Osteocyte (in vitro differentiated cells): ENCODE measurements around the gene NOC2L. TPM values are rescaled to one million over a fixed set of nuclear protein-coding genes. Genes with fewer than 3 reads are reported as not detected.

Experiments
- DNase-seq: peaks from one replicate; pipeline ENCODE4 v3.0.0; 2021; ENCODE audit warnings: mixed read lengths; ENCODE audit not compliant: unreplicated experiment; ENCODE audit errors: extremely low spot score
- H3K27ac Mint-ChIP-seq: one replicate; pipeline ENCODE4 v1.8.0; 2021; ENCODE audit warnings: mild to moderate bottlenecking, mixed read lengths; ENCODE audit not compliant: unreplicated experiment
- H3K27me3 Mint-ChIP-seq: one replicate; pipeline ENCODE4 v1.8.0; 2021; ENCODE audit warnings: mixed read lengths; ENCODE audit not compliant: unreplicated experiment
- H3K36me3 Mint-ChIP-seq: one replicate; pipeline ENCODE4 v1.8.0; 2021; ENCODE audit warnings: mixed read lengths; ENCODE audit not compliant: unreplicated experiment
- H3K4me1 Mint-ChIP-seq: one replicate; pipeline ENCODE4 v1.8.0; 2021; ENCODE audit warnings: mixed read lengths; ENCODE audit not compliant: unreplicated experiment
- H3K4me3 Mint-ChIP-seq: one replicate; pipeline ENCODE4 v1.8.0; 2021; ENCODE audit warnings: mild to moderate bottlenecking, moderate library complexity, mixed read lengths; ENCODE audit not compliant: unreplicated experiment
- H3K9me3 Mint-ChIP-seq: one replicate; pipeline ENCODE4 v1.8.0; 2021; ENCODE audit warnings: mixed read lengths; ENCODE audit not compliant: unreplicated experiment
- CTCF ChIP-seq: fragments of 200-600 bp; sonication (generic); IDR thresholded peaks from 2 replicates; pipeline ENCODE4 v1.5.0; 2021; ENCODE audit warnings: antibody characterized with exemption, mild to moderate bottlenecking, moderate library complexity
- total RNA-seq: library from RNA; stranded (reverse); gene quantifications from 2 replicates; pipeline ENCODE4 v1.2.1, GENCODE V29; 2021

Gene NOC2L
- total RNA-seq, 1 donor from 2014 or later, result 60.5 TPM

GRCh38 chr1:936348-937264, 22.4 kb downstream of the NOC2L start:
- Mint-ChIP-seq H3K27me3 (no peaks in the 10 kb centered on the region), H3K4me3 (no peak overlapping the region)

GRCh38 chr1:935751-936231, 23.3 kb downstream of the NOC2L start:
- no peak overlapping the region for H3K4me3 Mint-ChIP-seq

More at GRCh38 chr1:936348-937264, 22.4 kb downstream of the NOC2L start:
- Mint-ChIP-seq H3K27ac (no peak overlapping the region), H3K4me1 (peaks cover 38% of the 10 kb centered on the region), H3K36me3 (no peaks in the 10 kb centered on the region), H3K9me3 (no peaks in the 10 kb centered on the region)
- no peak for DNase-seq
- no peak for TF ChIP-seq CTCF

GRCh38 chr1:934991-935750, 23.9 kb downstream of the NOC2L start:
- H3K4me1 Mint-ChIP-seq, result peaks cover 36% of the 10 kb centered on the region
- no peaks in the 10 kb centered on the region for H3K36me3 Mint-ChIP-seq
- no peaks in the 10 kb centered on the region for H3K27me3 Mint-ChIP-seq
- DNase-seq, result no peak
- no peak overlapping the region for H3K27ac Mint-ChIP-seq
- H3K9me3 Mint-ChIP-seq, result no peaks in the 10 kb centered on the region
- H3K4me3 Mint-ChIP-seq, result no peak overlapping the region
- TF ChIP-seq CTCF, result no peak

More at GRCh38 chr1:935751-936231, 23.3 kb downstream of the NOC2L start:
- Mint-ChIP-seq H3K4me1 (peaks cover 38% of the 10 kb centered on the region), H3K27ac (no peak overlapping the region), H3K36me3 (no peaks in the 10 kb centered on the region), H3K27me3 (no peaks in the 10 kb centered on the region), H3K9me3 (no peaks in the 10 kb centered on the region)
- DNase-seq, result no peak
- no peak for TF ChIP-seq CTCF

GRCh38 chr1:933603-933940, 25.5 kb downstream of the NOC2L start:
- H3K36me3 Mint-ChIP-seq, result no peaks in the 10 kb centered on the region
- DNase-seq, result no peak
- peaks cover 28% of the 10 kb centered on the region for H3K4me1 Mint-ChIP-seq
- TF ChIP-seq CTCF, result no peak
- no peaks in the 10 kb centered on the region for H3K9me3 Mint-ChIP-seq
- H3K27ac Mint-ChIP-seq, result no peak overlapping the region
- no peaks in the 10 kb centered on the region for H3K27me3 Mint-ChIP-seq
- H3K4me3 Mint-ChIP-seq, result no peak overlapping the region
